ENCODE measurements around the gene GBX2.

DNA sequence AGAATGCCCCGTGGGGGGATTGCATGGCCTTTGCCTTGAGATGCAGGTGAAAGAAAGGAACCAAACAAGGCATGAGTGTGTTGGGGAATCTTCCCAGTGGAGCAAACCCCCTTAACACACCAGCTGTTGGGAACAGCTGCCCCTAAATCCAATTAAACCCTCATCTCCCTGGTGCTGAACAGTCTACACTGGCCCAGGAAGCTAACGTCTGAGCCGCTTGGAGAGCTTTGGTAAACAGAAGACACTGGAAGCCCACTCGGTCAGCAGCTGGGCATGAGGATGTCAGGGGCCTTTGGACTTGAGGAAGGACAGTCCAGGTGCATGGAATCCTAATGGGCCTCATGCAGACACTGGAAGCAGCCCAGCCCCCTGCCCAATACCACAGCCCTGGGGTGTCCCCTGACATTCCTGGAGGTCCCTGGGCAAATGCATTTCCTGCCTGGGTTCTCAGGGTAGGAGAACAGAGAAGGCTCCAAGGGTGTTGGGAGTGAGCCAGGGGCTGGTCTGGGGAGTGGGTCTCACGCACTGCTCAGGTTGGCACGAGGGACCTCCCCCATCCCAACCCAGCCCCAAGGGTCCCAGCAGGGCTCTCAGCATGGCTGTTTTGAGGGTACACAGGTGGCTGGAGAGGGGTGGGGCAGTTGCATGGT, 37.7 kb downstream of the GBX2 start:
- TF ChIP-seq, protein P1, sequence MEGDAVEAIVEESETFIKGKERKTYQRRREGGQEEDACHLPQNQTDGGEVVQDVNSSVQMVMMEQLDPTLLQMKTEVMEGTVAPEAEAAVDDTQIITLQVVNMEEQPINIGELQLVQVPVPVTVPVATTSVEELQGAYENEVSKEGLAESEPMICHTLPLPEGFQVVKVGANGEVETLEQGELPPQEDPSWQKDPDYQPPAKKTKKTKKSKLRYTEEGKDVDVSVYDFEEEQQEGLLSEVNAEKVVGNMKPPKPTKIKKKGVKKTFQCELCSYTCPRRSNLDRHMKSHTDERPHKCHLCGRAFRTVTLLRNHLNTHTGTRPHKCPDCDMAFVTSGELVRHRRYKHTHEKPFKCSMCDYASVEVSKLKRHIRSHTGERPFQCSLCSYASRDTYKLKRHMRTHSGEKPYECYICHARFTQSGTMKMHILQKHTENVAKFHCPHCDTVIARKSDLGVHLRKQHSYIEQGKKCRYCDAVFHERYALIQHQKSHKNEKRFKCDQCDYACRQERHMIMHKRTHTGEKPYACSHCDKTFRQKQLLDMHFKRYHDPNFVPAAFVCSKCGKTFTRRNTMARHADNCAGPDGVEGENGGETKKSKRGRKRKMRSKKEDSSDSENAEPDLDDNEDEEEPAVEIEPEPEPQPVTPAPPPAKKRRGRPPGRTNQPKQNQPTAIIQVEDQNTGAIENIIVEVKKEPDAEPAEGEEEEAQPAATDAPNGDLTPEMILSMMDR (IDR thresholded peaks at IDR 0.05): no peak
- no peak for TF ChIP-seq POLR2A (IDR thresholded peaks at IDR 0.05)

Data from lower leg skin (tissue), 3 donors.